NOMO-1 treated with DMSO at 0.1 percent for 48 hours (cell line): ENCODE measurements around the gene CD200.
A peak's percentile ranks its signal among the peaks of the same experiment; 100 is the strongest.

Experiments
- DNase-seq: peaks from one replicate; lab custom pipeline; 2025; ENCODE audit not compliant: unreplicated experiment; lab: John Stamatoyannopoulos, UW

CD200 gene, protein sequence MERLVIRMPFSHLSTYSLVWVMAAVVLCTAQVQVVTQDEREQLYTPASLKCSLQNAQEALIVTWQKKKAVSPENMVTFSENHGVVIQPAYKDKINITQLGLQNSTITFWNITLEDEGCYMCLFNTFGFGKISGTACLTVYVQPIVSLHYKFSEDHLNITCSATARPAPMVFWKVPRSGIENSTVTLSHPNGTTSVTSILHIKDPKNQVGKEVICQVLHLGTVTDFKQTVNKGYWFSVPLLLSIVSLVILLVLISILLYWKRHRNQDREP

DNA sequence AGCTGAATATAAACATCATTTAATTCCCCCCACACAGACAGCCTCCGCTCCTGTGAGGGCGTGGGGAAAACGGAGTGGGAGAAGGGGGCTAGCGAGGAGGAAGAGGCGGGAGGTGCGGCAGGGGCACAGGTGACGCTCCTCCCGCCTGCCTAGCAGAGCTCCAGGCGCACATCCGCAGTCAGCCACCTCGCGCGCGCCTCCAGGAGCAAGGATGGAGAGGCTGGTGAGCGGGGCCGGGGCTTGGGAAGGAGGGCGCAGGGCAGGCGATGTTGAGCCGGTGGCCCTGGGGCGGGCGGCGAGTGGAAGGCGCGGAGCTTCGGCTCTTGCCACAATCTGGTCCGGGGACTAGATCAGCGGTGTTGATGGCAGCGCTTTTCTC, at the start of gene CD200:
Gene CD200 (plus strand): TSS at position 155 of the 379 bp plus-strand sequence. CDS start 57 bp downstream, at position 212.
- no peak for DNase-seq

DNA sequence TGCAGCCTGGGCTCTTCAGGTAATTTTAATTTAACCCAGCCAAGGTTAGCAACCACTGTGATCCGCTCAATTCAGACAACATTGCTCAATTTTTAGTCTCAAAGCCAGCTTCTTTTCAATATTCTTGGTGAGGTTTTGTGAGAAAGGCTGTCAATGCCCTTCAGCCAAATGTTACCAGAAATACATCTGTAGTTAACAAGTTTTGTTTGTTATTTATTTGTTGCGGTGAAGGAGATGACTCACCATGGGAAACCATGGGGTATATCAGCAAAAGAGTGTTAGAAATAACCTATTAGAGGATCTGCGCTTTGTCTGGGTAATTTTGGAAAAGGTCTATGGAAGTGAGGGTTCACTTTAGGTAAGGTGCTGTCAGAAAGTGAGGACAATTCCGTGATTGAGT, 43.9 kb upstream of the CD200 start:
- DNase-seq: no peak

DNA sequence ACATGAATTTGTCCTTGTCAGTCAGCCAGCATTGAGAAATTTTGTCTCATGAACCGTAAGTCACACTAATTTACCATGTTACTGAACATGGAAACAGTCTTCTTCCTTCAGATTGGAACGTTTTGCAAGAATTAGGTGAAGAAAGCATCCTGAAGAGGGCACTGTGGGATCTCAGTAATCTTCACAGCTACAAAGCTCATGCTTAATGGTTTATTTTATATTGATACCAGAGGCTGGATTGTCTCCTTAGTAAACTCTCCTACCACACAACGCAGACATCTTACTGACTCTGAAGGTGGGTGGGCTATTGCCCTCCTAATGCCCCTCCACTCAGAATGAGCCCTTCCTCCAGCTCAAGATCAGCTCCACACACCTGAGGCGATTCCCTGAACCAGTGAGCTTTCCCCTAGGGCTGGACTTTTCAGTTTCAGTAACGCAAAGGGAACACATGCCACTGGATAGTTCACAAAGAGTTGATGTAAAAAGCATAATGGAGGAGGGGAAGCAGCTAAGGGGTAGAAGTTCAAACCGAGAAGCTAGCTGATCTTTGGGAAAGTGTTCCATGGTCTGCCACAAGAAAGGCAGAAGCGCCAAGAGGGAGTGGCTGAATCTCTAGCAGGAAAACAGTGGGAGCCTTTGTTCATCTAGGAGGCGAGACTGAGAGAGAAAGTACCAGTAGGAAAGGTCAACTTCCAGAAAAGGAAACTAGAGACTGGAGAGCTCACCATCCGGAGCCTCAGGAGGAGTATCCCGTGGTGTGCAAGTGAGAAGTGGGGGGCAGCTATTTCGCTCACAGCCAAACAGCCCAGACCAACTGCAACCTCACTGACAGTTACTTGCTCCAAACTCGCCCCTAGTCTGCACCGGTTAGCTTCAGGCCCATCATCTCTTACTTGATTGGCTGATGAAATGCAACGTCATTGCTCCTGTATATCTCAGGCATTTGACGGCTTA, 39.3 kb upstream of the CD200 start, which contains the start of gene SLC9C1:
Gene SLC9C1 (minus strand): TSS at position 849 of the 954 bp plus-strand sequence. CDS start 7,425 bp downstream, outside the sequence.
- DNase-seq: peak; percentile 86

DNA sequence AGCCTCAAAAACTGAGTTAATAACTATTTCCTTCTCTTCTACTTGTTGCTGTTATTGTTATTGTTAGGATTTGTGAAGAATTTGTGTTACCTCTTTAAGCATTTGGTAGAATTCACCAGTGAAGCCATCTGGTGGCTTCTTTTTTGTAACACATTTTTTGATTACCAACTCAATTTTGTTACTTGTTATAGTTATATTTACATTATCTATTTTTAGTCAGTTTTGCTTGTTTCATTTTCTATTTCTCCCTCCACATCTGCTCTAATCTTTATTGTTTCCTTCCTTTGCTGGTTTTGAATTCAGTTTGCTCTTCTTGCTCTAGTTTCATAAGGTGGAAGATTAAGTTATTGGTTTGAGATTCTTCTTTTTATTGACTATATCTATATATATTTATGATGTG, 35.2 kb upstream of the CD200 start:
- peak; percentile 44 for DNase-seq

DNA sequence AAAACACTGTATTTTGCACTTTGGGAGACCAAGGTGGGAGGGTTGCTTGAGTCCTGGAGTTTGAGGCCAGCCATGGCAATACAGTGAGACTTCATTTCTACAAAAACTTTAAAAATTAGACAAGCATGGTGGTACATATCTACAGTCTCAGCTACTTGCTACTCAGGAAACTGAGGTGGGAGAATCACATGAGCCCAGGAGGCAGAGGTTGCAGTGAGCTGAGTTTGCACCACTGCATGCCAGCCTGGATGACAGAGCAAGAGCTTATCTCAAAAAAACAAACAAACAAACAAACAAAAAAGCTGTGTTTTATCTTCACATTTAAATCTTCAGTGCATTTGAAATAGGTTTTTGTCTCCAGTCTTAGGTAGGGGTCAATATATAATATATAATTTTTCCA, 34.2 kb upstream of the CD200 start:
- DNase-seq: no peak

DNA sequence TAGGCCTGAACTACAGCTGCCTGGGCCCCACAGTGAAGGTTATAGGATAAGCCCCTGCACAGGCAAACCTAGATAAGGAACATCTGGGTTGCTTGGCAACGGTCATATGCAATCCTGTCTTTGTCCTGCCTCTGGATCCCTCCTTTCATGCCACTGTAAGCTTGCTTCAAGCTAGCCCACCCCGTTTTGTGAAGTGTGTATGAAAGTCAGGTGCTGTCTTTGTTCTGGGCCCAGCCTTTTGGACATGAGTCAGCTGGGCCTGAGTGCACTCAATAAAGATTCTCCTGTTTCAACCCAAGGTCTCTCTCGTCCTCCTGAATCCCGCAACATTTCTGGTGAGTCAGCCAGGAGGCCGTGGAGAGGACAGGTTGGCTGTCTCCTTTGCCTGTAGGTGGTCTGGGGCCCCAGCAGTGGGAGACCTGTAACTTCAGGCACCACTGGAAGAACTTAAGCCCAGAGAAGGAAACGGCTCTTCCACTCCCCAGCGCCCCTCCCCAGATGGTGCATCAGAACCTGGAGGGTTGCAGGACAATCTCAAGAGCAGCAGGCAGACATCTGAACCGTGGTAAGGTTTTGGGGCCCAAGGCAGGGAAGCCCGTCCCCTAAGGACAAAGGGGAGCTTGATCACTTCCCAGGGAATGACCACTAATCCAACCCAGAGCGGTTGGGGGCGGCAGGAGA, 30.7 kb upstream of the CD200 start:
- no peak for DNase-seq

DNA sequence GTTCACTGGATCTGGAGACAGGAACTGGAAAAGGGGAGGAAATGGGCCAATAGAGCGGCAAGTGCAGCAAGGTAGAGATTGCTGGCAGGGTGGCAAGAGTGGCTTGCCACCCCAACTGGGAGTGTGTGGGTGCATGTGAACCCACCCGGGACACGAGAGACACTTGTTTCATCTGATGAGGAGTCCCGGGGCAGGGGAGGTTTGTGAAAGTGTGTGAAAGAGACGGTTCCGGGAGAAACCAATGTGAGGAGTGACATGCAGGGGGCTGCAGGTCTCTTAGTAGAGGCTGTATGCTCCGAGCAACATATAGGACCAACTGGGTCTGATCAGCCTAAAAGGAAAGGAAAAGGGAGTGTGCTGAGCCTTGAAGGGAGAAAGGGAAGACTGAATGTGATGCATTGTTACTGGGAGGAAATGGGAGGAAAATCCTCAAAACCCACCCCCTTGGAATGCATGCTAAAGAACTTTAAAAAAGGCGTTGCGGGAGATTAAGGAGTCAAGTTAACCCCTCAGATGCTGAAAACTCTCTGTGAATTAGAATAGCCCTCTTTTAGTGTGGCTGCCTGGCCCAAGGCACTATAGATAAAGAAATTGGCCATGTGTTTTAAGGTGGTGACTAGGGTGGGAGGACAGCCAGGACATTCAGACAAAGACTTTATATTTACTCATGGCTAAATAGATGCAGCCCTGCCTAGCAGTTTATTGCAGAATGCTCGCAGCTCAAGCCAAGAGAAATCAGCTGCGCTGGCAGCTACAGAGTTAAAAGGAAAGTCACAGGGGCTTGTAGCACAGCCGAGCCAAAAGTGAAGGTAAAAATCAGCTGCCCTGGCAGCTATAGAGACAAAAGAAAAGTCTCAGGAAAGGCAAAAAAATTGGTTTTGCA, 29.8 kb upstream of the CD200 start:
- DNase-seq: no peak

DNA sequence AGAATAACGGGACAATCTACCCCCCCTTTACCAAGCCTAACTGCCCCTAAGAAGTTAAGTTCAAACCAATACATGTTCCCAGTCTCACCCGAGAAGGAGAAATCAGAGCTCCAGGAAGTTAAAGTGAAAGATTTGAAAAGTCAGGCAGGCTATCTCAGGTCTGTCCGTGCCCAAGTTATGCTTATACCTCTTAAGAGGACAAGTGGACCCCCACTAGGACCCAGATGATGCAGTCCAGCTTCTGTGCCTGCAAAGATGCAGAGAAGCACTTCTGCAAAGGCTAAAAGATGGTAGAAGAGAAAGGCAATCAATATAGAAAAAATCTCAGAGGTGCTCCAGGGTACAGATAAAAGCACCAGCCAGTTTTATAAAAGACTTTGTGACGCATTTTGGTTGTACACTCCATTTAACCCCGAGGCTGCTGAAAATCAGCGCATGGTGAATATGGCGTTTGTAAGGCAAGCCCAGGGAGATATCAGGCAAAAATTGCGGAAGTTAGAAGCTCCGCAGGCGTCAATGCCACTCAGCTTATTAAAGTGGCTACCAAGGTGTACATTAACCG, 29.1 kb upstream of the CD200 start:
- DNase-seq: no peak

GRCh38 chr3:112304611-112305010, 28.3 kb upstream of the CD200 start:
- no peak for DNase-seq

- DNase-seq: no peak
These were observed 26.1 kb upstream of the CD200 start for GRCh38 chr3:112306825-112307224.

DNA sequence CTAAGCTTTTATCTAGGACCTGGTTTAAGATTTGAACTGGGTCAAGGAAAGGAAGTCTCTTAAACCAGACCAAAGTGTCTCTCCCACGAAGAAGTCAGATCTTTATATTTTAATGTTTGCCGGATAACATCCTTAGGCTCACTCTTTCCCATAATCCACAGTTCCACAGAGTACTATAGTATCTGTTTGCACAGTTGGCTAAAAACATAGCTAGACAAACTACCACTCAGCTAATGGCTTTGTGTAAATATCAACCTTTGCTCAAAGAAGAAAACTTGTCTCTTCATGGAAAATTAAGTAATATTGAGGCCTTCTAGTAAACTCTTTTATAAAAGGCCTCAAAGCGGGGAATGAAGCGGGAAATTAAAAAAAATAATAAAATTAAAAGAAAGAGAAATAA, 25.4 kb upstream of the CD200 start:
- no peak for DNase-seq

GRCh38 chr3:112308151-112308911, 24.6 kb upstream of the CD200 start:
- no peak for DNase-seq

- no peak for DNase-seq
These were observed 18.3 kb upstream of the CD200 start for GRCh38 chr3:112314649-112315048.

DNA sequence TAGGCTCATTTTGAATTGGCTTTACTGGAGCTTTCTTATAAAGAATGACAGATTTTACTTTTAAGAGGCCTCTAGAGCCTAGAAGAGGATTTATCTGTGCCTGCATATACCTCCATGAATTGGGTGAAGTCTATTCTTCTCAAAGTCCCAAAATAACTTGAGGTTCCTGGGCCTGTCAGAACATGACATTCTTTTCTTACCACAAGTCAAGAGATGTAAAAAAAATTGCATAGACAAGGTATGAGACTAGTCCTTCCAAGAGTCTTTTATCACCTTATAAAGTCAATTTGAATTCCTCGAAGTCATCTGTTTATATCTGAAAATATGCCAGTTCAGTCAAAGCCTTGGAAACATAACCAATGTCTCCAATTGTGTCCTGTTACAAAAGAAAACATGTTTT, 17.2 kb upstream of the CD200 start:
- DNase-seq: no peak

DNA sequence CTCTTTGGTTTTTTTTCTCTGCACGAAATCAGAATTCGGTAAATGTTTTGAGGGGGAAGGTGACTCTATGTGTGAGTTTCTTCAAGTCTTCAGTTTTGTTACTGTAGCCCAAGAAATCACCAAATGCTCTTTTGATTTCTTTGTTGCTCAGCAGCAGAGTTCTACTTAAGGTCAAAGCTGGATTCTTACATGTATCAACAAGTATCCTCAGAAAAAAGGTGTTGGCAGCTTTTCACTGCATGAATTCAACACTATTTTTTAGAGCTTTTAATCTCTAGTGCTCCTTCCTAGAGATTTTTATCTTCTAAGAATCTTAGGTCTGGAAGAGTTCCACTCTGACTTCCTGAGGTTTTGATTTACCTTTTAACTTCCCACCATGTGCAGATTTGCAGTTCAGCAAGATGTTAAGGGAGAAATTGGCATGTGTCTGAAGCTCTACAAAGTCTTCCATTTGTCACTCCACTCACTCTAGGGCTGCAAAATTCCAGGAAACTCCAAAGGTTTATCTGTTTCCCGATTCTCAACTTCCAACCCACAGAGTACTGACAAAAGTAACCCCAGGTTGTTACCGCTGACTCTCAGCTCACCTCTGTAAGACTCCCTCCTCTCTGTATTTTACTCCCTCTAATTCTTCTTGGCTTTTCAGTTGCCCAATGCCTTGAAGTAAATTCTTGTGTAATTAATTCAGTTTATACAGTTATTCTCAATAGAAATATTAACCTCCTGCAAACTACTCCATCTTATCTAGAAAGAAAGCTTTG, 13.3 kb upstream of the CD200 start:
- DNase-seq: no peak

DNA sequence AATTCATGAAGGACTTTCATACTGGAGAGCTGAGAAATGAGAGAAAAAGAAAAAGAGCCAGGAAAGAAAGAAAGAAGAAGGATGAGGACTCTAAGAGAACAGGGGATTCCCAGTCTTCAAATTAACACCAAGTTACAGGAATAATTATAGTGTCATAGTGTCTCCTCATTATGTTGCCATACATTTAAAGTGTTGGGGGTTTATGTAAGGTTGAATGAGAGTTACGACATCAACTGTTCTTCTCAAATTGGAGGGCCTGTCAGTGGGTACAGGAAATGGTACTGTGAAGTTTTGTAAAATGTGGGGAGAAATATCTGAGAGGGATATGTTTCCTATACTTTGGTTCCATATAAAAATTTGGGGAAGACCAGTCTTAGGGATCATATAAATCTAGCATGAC, 12.3 kb upstream of the CD200 start:
- peak; percentile 80 for DNase-seq

DNA sequence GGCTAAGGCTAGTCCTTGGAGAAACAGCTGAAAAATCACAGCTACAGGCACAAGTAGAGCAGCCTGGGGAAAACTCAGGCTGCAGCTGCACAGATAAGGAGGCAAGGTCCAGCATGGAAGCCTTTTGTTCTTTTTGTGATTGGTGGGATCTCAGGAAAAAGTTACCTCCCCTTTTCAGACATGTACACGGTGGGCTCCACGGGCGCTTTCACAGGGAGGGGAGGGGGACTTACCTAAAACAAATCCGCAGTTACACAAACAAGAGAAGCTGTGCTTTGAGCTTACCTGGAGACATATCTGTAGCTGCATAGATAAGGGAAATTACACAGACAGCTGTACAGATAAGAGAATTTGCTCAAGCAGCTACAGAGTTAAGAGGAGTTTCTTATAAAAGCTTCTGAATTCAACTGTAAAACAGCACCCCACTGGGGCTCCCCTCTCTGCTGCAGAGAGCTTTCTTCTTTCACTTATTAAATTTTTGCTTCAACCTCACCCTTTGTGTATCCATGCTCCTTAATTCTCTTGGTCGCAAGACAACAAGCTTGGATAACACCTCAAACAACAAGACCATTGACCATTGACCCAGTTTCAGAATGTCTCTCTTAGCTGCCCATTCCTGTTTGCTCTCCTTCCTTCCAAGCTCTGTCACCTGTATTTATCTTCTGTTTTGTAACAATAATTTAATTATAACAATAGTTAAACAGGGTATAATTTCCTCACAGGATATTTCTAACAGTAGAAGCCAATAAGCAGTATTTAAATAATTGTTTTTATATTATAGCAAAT, 10.9 kb upstream of the CD200 start:
- DNase-seq: no peak

- DNase-seq: peak; percentile 83
These were observed 5.5 kb upstream of the CD200 start for GRCh38 chr3:112327371-112327951.
